Trophoblast cell (in vitro differentiated cells and primary cell): ENCODE data around the gene CNOT6.

ENCODE experiments used
- DNase-seq, 2 donors: peaks; one replicate each; pipeline ENCODE4 v3.0.0-alpha.2; 2016
- H2AFZ ChIP-seq: 2 replicates; pipeline ENCODE4 v1.6.1; 2013; ENCODE audit warnings: low read length, moderate library complexity, mild to moderate bottlenecking; ENCODE audit not compliant: insufficient read depth, poor library complexity
- H2AK5ac ChIP-seq: 2 replicates; pipeline ENCODE4 v1.6.1; 2013; ENCODE audit warnings: mild to moderate bottlenecking, low read length
- H2BK120ac ChIP-seq: 2 replicates; pipeline ENCODE4 v1.6.1; 2013; ENCODE audit warnings: low read length, mild to moderate bottlenecking, moderate library complexity; ENCODE audit not compliant: insufficient read depth, poor library complexity
- H2BK12ac ChIP-seq: 2 replicates; pipeline ENCODE4 v1.6.1; 2013; ENCODE audit warnings: mild to moderate bottlenecking, low read length, moderate library complexity
- H2BK5ac ChIP-seq: 2 replicates; pipeline ENCODE4 v1.6.1; 2013; ENCODE audit warnings: low read length, low read depth, moderate library complexity, mild to moderate bottlenecking; ENCODE audit not compliant: poor library complexity
- H3K14ac ChIP-seq: 2 replicates; pipeline ENCODE4 v1.6.1; 2013; ENCODE audit warnings: mild to moderate bottlenecking, low read length
- H3K18ac ChIP-seq: 2 replicates; pipeline ENCODE4 v1.6.1; 2013; ENCODE audit warnings: mild to moderate bottlenecking, low read length
- H3K23ac ChIP-seq: 2 replicates; pipeline ENCODE4 v1.6.1; 2013; ENCODE audit warnings: low read length
- H3K27ac ChIP-seq: 2 replicates; pipeline ENCODE4 v1.5.1; 2013; ENCODE audit warnings: low read depth, mild to moderate bottlenecking, inconsistent platforms, low read length, moderate library complexity
- H3K27me3 ChIP-seq: 2 replicates; pipeline ENCODE4 v1.6.1; 2013; ENCODE audit warnings: inconsistent platforms, mild to moderate bottlenecking, low read length, moderate library complexity; ENCODE audit not compliant: insufficient read depth
- H3K36me3 ChIP-seq, 2 experiments: 1 replicate in 1 of 2; 2 replicates in 1 of 2; pipeline ENCODE4 v1.6.1; 2013; ENCODE audit warnings: low read length in 2 of 2, mild to moderate bottlenecking in 2 of 2, moderate library complexity in 1 of 2; ENCODE audit not compliant: insufficient read depth in 2 of 2, control insufficient read depth in 1 of 2
- H3K4ac ChIP-seq: 2 replicates; pipeline ENCODE4 v1.6.1; 2013; ENCODE audit warnings: low read depth, mild to moderate bottlenecking, low read length, moderate library complexity
- H3K4me1 ChIP-seq, 2 experiments: 1 replicate in 1 of 2; 2 replicates in 1 of 2; pipeline ENCODE4 v1.6.1; 2013; ENCODE audit warnings: low read length in 2 of 2, mild to moderate bottlenecking in 2 of 2, moderate library complexity in 1 of 2; ENCODE audit not compliant: insufficient read depth in 2 of 2, control insufficient read depth in 1 of 2
- H3K4me2 ChIP-seq: 2 replicates; pipeline ENCODE4 v1.6.1; 2013; ENCODE audit warnings: inconsistent platforms, mild to moderate bottlenecking, low read length, moderate library complexity
- H3K4me3 ChIP-seq: 2 replicates; pipeline ENCODE4 v1.5.1; 2013; ENCODE audit warnings: mild to moderate bottlenecking, low read depth, low read length, inconsistent platforms
- H3K79me1 ChIP-seq: one replicate; pipeline ENCODE4 v1.6.1; 2013; ENCODE audit warnings: low read length
- H3K79me2 ChIP-seq: 2 replicates; pipeline ENCODE4 v1.6.1; 2013; ENCODE audit warnings: low read length, mild to moderate bottlenecking; ENCODE audit not compliant: control insufficient read depth, insufficient read depth, poor library complexity
- H3K9ac ChIP-seq: 2 replicates; pipeline ENCODE4 v1.6.1; 2013; ENCODE audit warnings: mild to moderate bottlenecking, low read length
- H3K9me3 ChIP-seq: 2 replicates; pipeline ENCODE4 v1.6.1; 2013; ENCODE audit warnings: low read depth, mild to moderate bottlenecking, control low read depth, inconsistent platforms, low read length; ENCODE audit not compliant: insufficient read depth
- H4K12ac ChIP-seq: 2 replicates; pipeline ENCODE4 v1.6.1; 2013; ENCODE audit warnings: low read depth, mild to moderate bottlenecking, low read length, moderate library complexity
- H4K8ac ChIP-seq: 2 replicates; pipeline ENCODE4 v1.6.1; 2013; ENCODE audit warnings: low read depth, mild to moderate bottlenecking, low read length, moderate library complexity
- H4K91ac ChIP-seq: one replicate; pipeline ENCODE4 v1.6.1; 2013; ENCODE audit warnings: low read depth, mild to moderate bottlenecking, low read length, moderate library complexity
- WGBS: extraction: QIAGEN DNeasy Blood & Tissue Kit; methylation state at CpG from one replicate; pipeline ENCODE4 v1.1.7; 2013; ENCODE audit warnings: missing lambda C conversion rate; ENCODE audit not compliant: insufficient read length, insufficient coverage; ENCODE audit errors: extremely low coverage; 5-methylcytosine and 5-hydroxymethylcytosine counted together

The CNOT6 gene

DNA sequence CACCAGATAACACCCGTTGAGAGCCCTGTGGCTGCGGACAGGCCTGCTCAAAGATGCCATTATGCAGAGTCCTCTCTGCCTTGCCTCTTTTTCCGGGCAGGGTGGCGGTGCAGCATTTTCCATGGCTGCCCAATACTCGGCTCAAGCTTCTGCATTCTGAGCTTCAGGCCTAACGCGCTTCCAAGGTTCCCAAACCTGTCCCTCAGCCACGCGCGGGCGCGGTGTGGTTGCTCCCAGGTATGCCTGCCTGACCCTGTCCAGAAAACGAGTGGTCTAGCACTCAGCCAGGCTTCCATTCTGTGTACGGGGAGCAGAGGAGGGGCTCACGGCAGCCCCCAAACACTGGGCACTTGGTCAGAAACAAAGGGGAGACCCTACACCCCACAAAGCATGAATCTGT lies 27.9 kb upstream of the CNOT6 start:
- no peak for DNase-seq
- H3K4ac ChIP-seq: no peak overlapping the region
- H2BK120ac ChIP-seq: no peak overlapping the region
- no peak overlapping the region for H4K12ac ChIP-seq
- whole genome bisulfite sequencing: no CpG with 5 or more reads among the region's 15 CpGs
- H4K8ac ChIP-seq: no peak overlapping the region
- no peak overlapping the region for H3K4me2 ChIP-seq
- peaks cover 13% of the 10 kb centered on the region for H3K9me3 ChIP-seq
- no peak overlapping the region for H2BK5ac ChIP-seq
- H3K79me1 ChIP-seq: no peaks in the 10 kb centered on the region
- H3K27me3 ChIP-seq: no peaks in the 10 kb centered on the region
- H3K4me1 ChIP-seq: no peaks in the 10 kb centered on the region
- no peak overlapping the region for H2AK5ac ChIP-seq
- H3K18ac ChIP-seq: no peak overlapping the region
- H3K14ac ChIP-seq: no peak overlapping the region
- H4K91ac ChIP-seq: no peak overlapping the region
- H3K79me2 ChIP-seq: no peaks in the 10 kb centered on the region
- no peak overlapping the region for H2BK12ac ChIP-seq
- no peak overlapping the region for H3K23ac ChIP-seq
- H3K9ac ChIP-seq: no peak overlapping the region
- H3K4me3 ChIP-seq: no peak overlapping the region
- no peak overlapping the region for H3K27ac ChIP-seq
- no peak overlapping the region for H2AFZ ChIP-seq
- H3K36me3 ChIP-seq: no peaks in the 10 kb centered on the region

DNA sequence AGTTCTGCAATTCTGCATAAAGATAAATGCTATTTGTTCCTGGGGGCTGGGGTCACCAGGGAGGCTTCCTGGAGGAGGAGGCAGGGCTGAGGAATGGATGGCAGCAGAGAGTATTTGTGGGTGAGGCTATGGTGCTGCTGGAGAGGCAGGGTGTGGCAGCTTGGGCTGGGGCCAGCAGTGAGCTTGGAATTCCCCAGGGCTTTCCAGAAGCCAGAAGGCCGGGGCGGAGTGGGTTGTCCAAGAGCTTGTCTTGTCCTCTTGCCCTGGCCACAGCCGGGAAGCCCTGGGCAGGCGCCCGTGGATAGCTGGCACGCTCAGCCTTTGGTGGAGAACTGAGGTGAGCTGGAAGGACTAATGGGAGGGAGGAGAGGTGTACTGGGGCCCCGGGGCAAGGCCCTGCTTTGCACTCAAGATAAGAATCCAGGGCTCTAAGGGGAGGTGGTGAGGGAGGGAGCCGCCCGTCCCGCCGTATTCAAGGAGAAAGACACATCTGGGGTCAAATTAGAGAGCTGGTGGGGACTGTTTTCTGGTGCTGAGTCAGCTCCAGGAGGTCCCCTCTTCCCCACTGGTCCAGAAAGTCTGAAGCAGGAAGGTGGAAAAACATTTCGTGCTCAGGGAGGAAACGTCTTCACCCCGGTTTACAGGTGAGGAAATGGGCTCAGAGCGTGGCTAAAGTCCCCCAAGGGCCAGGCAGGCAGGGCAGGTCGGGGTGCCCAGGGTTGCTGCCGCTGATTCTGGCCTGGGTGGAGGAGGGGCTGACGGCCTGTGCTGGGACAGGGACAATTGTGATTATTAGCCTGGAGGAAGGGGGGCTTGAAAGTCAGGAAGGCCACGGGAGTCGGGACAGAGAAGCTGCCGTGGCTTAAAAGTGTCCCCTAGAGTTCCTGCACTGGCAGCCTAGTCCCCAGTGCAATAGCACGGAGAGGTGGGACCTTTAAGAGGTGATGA lies 26.9 kb upstream of the CNOT6 start:
- Histone ChIP-seq H2BK120ac (no peak overlapping the region), H3K14ac (no peak overlapping the region), H3K4me2 (no peak overlapping the region), H4K91ac (no peak overlapping the region), H3K4me3 (no peak overlapping the region), H2BK5ac (no peak overlapping the region), H4K12ac (no peak overlapping the region), H3K36me3 (no peaks in the 10 kb centered on the region), H2AK5ac (no peak overlapping the region), H3K4me1 (no peaks in the 10 kb centered on the region), H3K9me3 (peaks cover 10% of the 10 kb centered on the region), H3K27ac (no peak overlapping the region), H3K23ac (no peak overlapping the region), H3K4ac (no peak overlapping the region), H2AFZ (no peak overlapping the region), H3K79me2 (no peaks in the 10 kb centered on the region), H4K8ac (no peak overlapping the region), H3K9ac (no peak overlapping the region), H3K79me1 (no peaks in the 10 kb centered on the region), H2BK12ac (no peak overlapping the region), H3K27me3 (no peaks in the 10 kb centered on the region), H3K18ac (no peak overlapping the region)
- DNase-seq: no peak
- WGBS: no CpG with 5 or more reads among the region's 22 CpGs

DNA sequence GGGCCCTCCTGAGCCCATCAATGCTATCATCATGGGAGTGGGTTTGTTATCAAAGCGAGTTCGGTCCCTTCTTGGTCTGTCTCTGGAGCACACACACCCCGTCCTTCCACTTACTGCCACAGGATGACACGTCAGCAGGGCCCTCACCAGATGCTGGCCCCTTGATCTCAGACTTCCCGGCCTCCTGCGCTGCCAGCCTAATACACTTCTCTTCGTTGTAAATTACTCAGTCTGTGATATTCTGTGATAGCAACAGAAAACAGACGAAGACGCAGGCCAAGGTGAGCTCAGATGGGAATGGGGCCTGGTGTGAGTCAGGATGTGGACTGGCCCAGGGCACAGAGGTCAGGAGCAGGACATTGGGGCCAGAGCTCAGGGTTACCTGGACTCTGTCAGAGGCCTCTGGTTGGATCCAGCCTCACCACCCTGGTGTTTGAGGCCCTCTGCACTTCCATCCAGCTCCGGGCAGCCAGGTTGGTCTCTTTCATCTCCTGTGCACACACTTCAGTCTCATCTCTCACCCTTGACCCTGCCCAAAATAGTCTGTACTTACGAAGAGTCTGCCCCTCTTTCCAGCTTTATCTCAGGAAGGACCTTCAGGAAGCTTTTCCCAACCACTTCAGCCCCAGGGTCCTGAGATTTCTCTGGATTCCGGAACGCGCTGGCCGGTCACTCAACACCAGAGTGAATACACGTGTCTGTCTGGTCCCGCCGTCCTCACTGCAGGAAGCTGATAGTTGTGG lies 26.0 kb upstream of the CNOT6 start:
- no peak overlapping the region for H3K4me2 ChIP-seq
- H2BK12ac ChIP-seq: no peak overlapping the region
- H2AFZ ChIP-seq: no peak overlapping the region
- no peak overlapping the region for H2BK120ac ChIP-seq
- H2BK5ac ChIP-seq: no peak overlapping the region
- no peaks in the 10 kb centered on the region for H3K4me1 ChIP-seq
- no peak overlapping the region for H3K27ac ChIP-seq
- no CpG with 5 or more reads among the region's 18 CpGs for WGBS
- H3K9me3 ChIP-seq: peaks cover 10% of the 10 kb centered on the region
- H3K36me3 ChIP-seq: no peaks in the 10 kb centered on the region
- DNase-seq: no peak
- no peak overlapping the region for H3K4me3 ChIP-seq
- no peak overlapping the region for H3K14ac ChIP-seq
- H3K4ac ChIP-seq: no peak overlapping the region
- H4K12ac ChIP-seq: no peak overlapping the region
- no peaks in the 10 kb centered on the region for H3K27me3 ChIP-seq
- no peak overlapping the region for H4K8ac ChIP-seq
- H3K9ac ChIP-seq: no peak overlapping the region
- no peak overlapping the region for H2AK5ac ChIP-seq
- no peaks in the 10 kb centered on the region for H3K79me1 ChIP-seq
- H3K18ac ChIP-seq: no peak overlapping the region
- H4K91ac ChIP-seq: no peak overlapping the region
- H3K23ac ChIP-seq: no peak overlapping the region
- H3K79me2 ChIP-seq: no peaks in the 10 kb centered on the region

DNA sequence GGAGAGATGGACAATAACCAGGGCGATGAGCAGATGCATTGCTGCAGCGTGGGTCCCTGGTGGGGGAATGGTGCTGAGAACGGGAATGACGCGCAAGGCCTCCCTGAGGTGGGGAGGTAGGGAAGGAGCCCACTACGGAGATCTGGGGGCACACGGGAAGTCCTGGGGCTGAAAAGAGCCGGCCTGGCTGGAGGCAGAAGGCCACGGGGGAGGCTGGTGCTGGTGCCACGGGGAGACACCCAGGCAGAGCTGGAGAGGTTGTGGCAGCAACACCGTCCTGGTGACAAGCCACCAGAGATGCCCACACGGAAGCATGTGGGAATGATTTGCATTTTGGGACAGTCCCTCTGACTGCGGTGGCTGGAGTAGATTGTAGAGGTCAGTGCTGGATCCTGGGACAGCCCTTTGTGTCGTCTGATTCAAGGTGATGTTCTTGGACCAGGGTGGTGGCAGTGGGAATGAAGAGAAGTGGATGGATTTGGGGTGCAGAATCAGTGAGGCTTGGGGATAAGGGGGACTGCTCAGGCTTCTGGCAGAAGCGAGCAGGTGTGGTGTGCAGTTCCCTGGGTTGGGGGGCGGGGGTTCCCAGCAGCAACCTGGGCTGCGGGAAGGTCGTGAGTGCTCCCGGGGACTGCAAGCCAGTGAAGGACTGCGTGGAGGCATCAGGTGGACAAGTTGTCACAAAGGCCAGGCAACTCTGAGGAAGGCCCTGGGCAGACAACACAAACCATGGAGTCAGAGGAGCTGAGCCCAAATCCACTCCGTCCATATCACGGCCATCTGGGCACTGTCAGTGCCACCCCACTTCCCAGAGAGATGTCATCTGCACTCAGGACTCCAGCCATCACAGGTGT lies 25.2 kb upstream of the CNOT6 start:
- Histone ChIP-seq H2BK5ac (no peak overlapping the region), H3K18ac (no peak overlapping the region), H3K27ac (no peak overlapping the region), H3K4me3 (no peak overlapping the region), H3K14ac (no peak overlapping the region), H4K91ac (no peak overlapping the region), H3K79me1 (no peaks in the 10 kb centered on the region), H3K27me3 (no peaks in the 10 kb centered on the region), H3K9ac (no peak overlapping the region), H3K9me3 (peaks cover 10% of the 10 kb centered on the region), H4K8ac (no peak overlapping the region), H3K79me2 (no peaks in the 10 kb centered on the region), H2BK12ac (no peak overlapping the region), H3K4ac (no peak overlapping the region), H2AFZ (no peak overlapping the region), H3K4me2 (no peak overlapping the region), H4K12ac (no peak overlapping the region), H3K23ac (no peak overlapping the region), H3K4me1 (no peaks in the 10 kb centered on the region), H3K36me3 (no peaks in the 10 kb centered on the region), H2BK120ac (no peak overlapping the region), H2AK5ac (no peak overlapping the region)
- no peak for DNase-seq
- no CpG with 5 or more reads among the region's 22 CpGs for WGBS
